Stomach (tissue), 9 donors: ENCODE data around the gene LOXL1. TPM values are rescaled to one million over a fixed set of nuclear protein-coding genes. Genes with fewer than 3 reads are reported as not detected.

Experiments used
- DNase-seq, 2 donors: peaks; one replicate each; pipeline versions ENCODE4 v3.0.0 to v3.0.0-alpha.2; 2013 to 2019
- H3K27ac ChIP-seq, 5 donors: fragments of 200-600 bp in 4 of 5; sonication (generic) in 4 of 5; one replicate each; pipeline ENCODE4 v1.5.1; 2013 to 2019; ENCODE audit warnings: mild to moderate bottlenecking in 1 of 5, moderate library complexity in 1 of 5
- H3K27me3 ChIP-seq, 3 donors: fragments of 200-600 bp; sonication (generic); one replicate each; pipeline ENCODE4 v1.5.1; 2017 to 2019; ENCODE audit warnings: mixed run types in 1 of 3
- H3K36me3 ChIP-seq, 4 donors: fragments of 200-600 bp; sonication (generic); 1 replicate in 3 of 4; 2 replicates in 1 of 4; pipeline ENCODE4 v1.5.1; 2016 to 2019
- H3K4me1 ChIP-seq, 4 donors: fragments of 200-600 bp; sonication (generic); one replicate each; pipeline ENCODE4 v1.5.1; 2016 to 2019
- H3K4me3 ChIP-seq, 4 donors: fragments of 200-600 bp; sonication (generic) in 3 of 4; one replicate each; pipeline ENCODE4 v1.5.1; 2016 to 2019; ENCODE audit warnings: mild to moderate bottlenecking in 1 of 4
- H3K9me3 ChIP-seq, 4 donors: fragments of 200-600 bp; sonication (generic); one replicate each; pipeline ENCODE4 v1.5.1; 2016 to 2019
- CTCF ChIP-seq, 7 experiments: fragments of 450-650 bp in 4 of 7; fragments of 200-600 bp in 3 of 7; sonication (generic) in 3 of 7; IDR thresholded peaks; one replicate each; pipeline ENCODE4 v1.5.1; 2016 to 2019; ENCODE audit warnings: antibody characterized with exemption in 7 of 7, control low read depth in 2 of 7, mild to moderate bottlenecking in 1 of 7
- EP300 ChIP-seq: sonication (generic); formaldehyde crosslinking; IDR thresholded peaks from one replicate; pipeline ENCODE4 v1.6.1; 2017; ENCODE audit warnings: antibody characterized with exemption
- POLR2A ChIP-seq, 4 donors: fragments of 450-650 bp; IDR thresholded peaks; one replicate each; pipeline ENCODE4 v1.6.1; 2016; ENCODE audit warnings: antibody characterized with exemption in 4 of 4, control low read depth in 2 of 4, mild to moderate bottlenecking in 1 of 4, moderate library complexity in 1 of 4
- POLR2AphosphoS5 ChIP-seq, 3 donors: sonication (generic); formaldehyde crosslinking; IDR thresholded peaks; one replicate each; pipeline ENCODE4 v1.6.1; 2016; ENCODE audit warnings: antibody characterized with exemption in 3 of 3
- WGBS, 5 donors: extraction: QIAGEN DNeasy Blood & Tissue Kit in 3 of 5; methylation state at CpG; one replicate each; pipeline versions ENCODE4 v1.1.5 to v1.1.7; 2013 to 2018; 5-methylcytosine and 5-hydroxymethylcytosine counted together
- intact Hi-C: fragments of 100-400 bp; cut with DNase I; formaldehyde crosslinking; loops from one replicate; pipeline ENCODE4 v1.15.1; 2023; ENCODE audit warnings: low total_unique reads
- polyA plus RNA-seq, 3 donors: library from polyadenylated mRNA; stranded (reverse); fragments of 200-250 nt; gene quantifications; one replicate each; pipeline ENCODE4 v1.2.3, GENCODE V29; 2013
- total RNA-seq, 5 donors: library from RNA; depleted of rRNA; stranded (reverse); fragments of >200 nt; gene quantifications; one replicate each; pipeline versions ENCODE4 v1.1.0 to v1.2.3, GENCODE V29; 2014 to 2016
- donor health status: healthy with polysubstance abuse.
- donor health status: Bipolar disorder and iron deficiency.
- donor health status: healthy.

The LOXL1 gene
- total and polyA plus RNA-seq, 8 donors: 5.2 to 48.4 (median 19.9) TPM

- Histone ChIP-seq H3K36me3 (no peaks in the 10 kb centered on the region), H3K4me1 (peaks cover 20 to 28% (median 25%) of the 10 kb centered on the region in 4 donors), H3K27me3 (no peaks in the 10 kb centered on the region), H3K27ac (no peak overlapping the region), H3K9me3 (no peaks in the 10 kb centered on the region), H3K4me3 (no peak overlapping the region)
- DNase-seq: no peak
- TF ChIP-seq CTCF (IDR thresholded peaks at IDR 0.05) (no peak), POLR2AphosphoS5 (IDR thresholded peaks at IDR 0.05) (no peak), POLR2A (IDR thresholded peaks at IDR 0.05) (no peak), EP300 (no peak)
- intact Hi-C loops: no loop called here
- WGBS, 5 donors: 75 to 91% (median 80%) methylated on average over 3 of the region's 3 CpGs
Measured at GRCh38 chr15:73918784-73919183, 7.5 kb upstream of the LOXL1 start.

GRCh38 chr15:73919706-73920105 is 6.6 kb upstream of the LOXL1 start:
- WGBS, 5 donors: 82 to 94% (median 93%) methylated on average over 6 of the region's 6 CpGs
- peaks cover 29 to 37% (median 34%) of the 10 kb centered on the region in 4 donors for H3K4me1 ChIP-seq
- peak overlapping the region in 2 of 5 donors; percentile 65 to 93 for H3K27ac ChIP-seq
- H3K36me3 ChIP-seq: no peaks in the 10 kb centered on the region
- DNase-seq: no peak
- intact Hi-C loops: no loop called here
- no peak overlapping the region for H3K4me3 ChIP-seq
- TF ChIP-seq CTCF (IDR thresholded peaks at IDR 0.05) (no peak), POLR2A (IDR thresholded peaks at IDR 0.05) (no peak), POLR2AphosphoS5 (IDR thresholded peaks at IDR 0.05) (no peak), EP300 (no peak)
- no peaks in the 10 kb centered on the region for H3K9me3 ChIP-seq
- H3K27me3 ChIP-seq: no peaks in the 10 kb centered on the region

GRCh38 chr15:73921254-73921925 is 4.9 kb upstream of the LOXL1 start:
- intact Hi-C loops: no loop called here
- peaks cover 46 to 54% (median 50%) of the 10 kb centered on the region in 4 donors for H3K4me1 ChIP-seq
- no peaks in the 10 kb centered on the region for H3K27me3 ChIP-seq
- H3K27ac ChIP-seq: peak overlapping the region in 3 of 5 donors; percentile 93 to 95 (median 94)
- TF ChIP-seq CTCF (IDR thresholded peaks at IDR 0.05) (no peak), POLR2AphosphoS5 (IDR thresholded peaks at IDR 0.05) (no peak), EP300 (no peak), POLR2A (IDR thresholded peaks at IDR 0.05) (no peak)
- 67 to 81% (median 76%) methylated on average over 4 of the region's 4 CpGs for WGBS, 5 donors
- DNase-seq: no peak
- H3K4me3 ChIP-seq: no peak overlapping the region
- H3K9me3 ChIP-seq: no peaks in the 10 kb centered on the region
- no peaks in the 10 kb centered on the region for H3K36me3 ChIP-seq

- peak in 1 of 2 donors; percentile 84 for DNase-seq
- H3K4me3 ChIP-seq: no peak overlapping the region
- peaks cover 55 to 63% (median 60%) of the 10 kb centered on the region in 4 donors for H3K4me1 ChIP-seq
- no peak for TF ChIP-seq CTCF (IDR thresholded peaks at IDR 0.05)
- TF ChIP-seq POLR2A (IDR thresholded peaks at IDR 0.05): no peak
- TF ChIP-seq EP300: no peak
- H3K27me3 ChIP-seq: peaks cover 0 to 9% (median 0%) of the 10 kb centered on the region in 3 donors
- WGBS, 5 donors: 37 to 65% (median 52%) methylated on average over 15 to 19 of the region's 19 CpGs
- intact Hi-C loops: no loop called here
- H3K27ac ChIP-seq: peak overlapping the region; percentile 16 to 95 (median 93)
- H3K9me3 ChIP-seq: no peaks in the 10 kb centered on the region
- H3K36me3 ChIP-seq: no peaks in the 10 kb centered on the region
Measured at GRCh38 chr15:73922186-73923151, 3.8 kb upstream of the LOXL1 start.
